CD4-positive, alpha-beta T cell (primary cell): ENCODE data around the gene LHFPL6. TPM values are rescaled to one million over a fixed set of nuclear protein-coding genes. Genes with fewer than 3 reads are reported as not detected.

ENCODE experiments used
- ATAC-seq: fragments of 200-7000 bp; cut with Tn5 transposase; one replicate; pipeline ENCODE4 v1.10.0; 2022; ENCODE audit warnings: mild to moderate bottlenecking; ENCODE audit not compliant: poor library complexity
- CTCF ChIA-PET: fragments of 350-600 bp; sonication (Branson Sonifier 250); formaldehyde crosslinking; loops from one replicate; lab custom pipeline; 2021; ENCODE audit warnings: antibody characterized with exemption, inconsistent platforms; lab: Charles Lee
- POLR2A ChIA-PET: fragments of 350-600 bp; sonication (Branson Sonifier 250); formaldehyde crosslinking; loops from one replicate; lab custom pipeline; 2021; ENCODE audit warnings: antibody characterized with exemption, inconsistent platforms; lab: Charles Lee
- DNase-seq, 14 experiments: peaks; one replicate each; pipeline ENCODE4 v3.0.0-alpha.2; 2013 to 2020; ENCODE audit warnings: mixed read lengths in 2 of 14
- H3K27ac ChIP-seq, 2 donors: one replicate each; pipeline versions ENCODE4 v1.5.1 to v1.7.0; 2013; ENCODE audit warnings: low read length in 2 of 2, low read depth in 1 of 2, mild to moderate bottlenecking in 1 of 2
- H3K27me3 ChIP-seq, 2 experiments: 1 replicate in 1 of 2; 2 replicates in 1 of 2; pipeline versions ENCODE4 v1.6.1 to v1.7.0; 2013; ENCODE audit warnings: low read length in 2 of 2, control low read depth in 1 of 2, mild to moderate bottlenecking in 1 of 2, moderate library complexity in 1 of 2; ENCODE audit not compliant: insufficient read depth in 2 of 2, control insufficient read depth in 1 of 2
- H3K36me3 ChIP-seq: one replicate; pipeline ENCODE4 v1.6.1; 2013; ENCODE audit warnings: low read length, control low read depth; ENCODE audit not compliant: insufficient read depth
- H3K4me1 ChIP-seq: one replicate; pipeline ENCODE4 v1.6.1; 2013; ENCODE audit warnings: low read length, control low read depth; ENCODE audit not compliant: insufficient read depth
- H3K4me3 ChIP-seq: one replicate; pipeline ENCODE4 v1.5.1; 2013; ENCODE audit warnings: mild to moderate bottlenecking, low read length, moderate library complexity
- H3K9me3 ChIP-seq, 2 experiments: 1 replicate in 1 of 2; 2 replicates in 1 of 2; pipeline versions ENCODE4 v1.6.1 to v1.7.0; 2013; ENCODE audit warnings: low read length in 2 of 2, mild to moderate bottlenecking in 2 of 2, control low read depth in 1 of 2, moderate library complexity in 1 of 2; ENCODE audit not compliant: control insufficient read depth in 1 of 2, insufficient read depth in 1 of 2
- H3K27ac Mint-ChIP-seq: one replicate; pipeline ENCODE4 v1.8.0; 2020; ENCODE audit warnings: mixed read lengths
- H3K27me3 Mint-ChIP-seq: one replicate; pipeline ENCODE4 v1.8.0; 2021; ENCODE audit warnings: mixed read lengths
- H3K36me3 Mint-ChIP-seq: one replicate; pipeline ENCODE4 v1.8.0; 2021; ENCODE audit warnings: low read depth, mixed read lengths
- H3K4me1 Mint-ChIP-seq: one replicate; pipeline ENCODE4 v1.8.0; 2021; ENCODE audit warnings: low read depth, mixed read lengths
- H3K4me3 Mint-ChIP-seq: one replicate; pipeline ENCODE4 v1.8.0; 2020; ENCODE audit warnings: mild to moderate bottlenecking, mixed read lengths
- H3K9me3 Mint-ChIP-seq: one replicate; pipeline ENCODE4 v1.8.0; 2020; ENCODE audit warnings: mixed read lengths
- CTCF ChIP-seq: fragments of 200-600 bp; IDR thresholded peaks from one replicate; pipeline ENCODE4 v1.8.0; 2022; ENCODE audit warnings: antibody characterized with exemption, mild to moderate bottlenecking
- intact Hi-C, 2 experiments: fragments of 100-400 bp; cut with DNase I in 1 of 2; cut with micrococcal nuclease in 1 of 2; formaldehyde crosslinking; loops; one replicate each; pipeline versions ENCODE4 v1.15.1 to v1.9.0; 2023 to 2025; cut with DNase I, micrococcal nuclease
- total RNA-seq, 174 experiments: library from RNA in 2 of 174; stranded (reverse) in 2 of 174; gene quantifications; one replicate each; pipeline ENCODE4 v1.2.3 and lab custom pipeline; 2021 to 2026

LHFPL6 gene
- total RNA-seq, 2 experiments from 2014 or later, result not detected

DNA sequence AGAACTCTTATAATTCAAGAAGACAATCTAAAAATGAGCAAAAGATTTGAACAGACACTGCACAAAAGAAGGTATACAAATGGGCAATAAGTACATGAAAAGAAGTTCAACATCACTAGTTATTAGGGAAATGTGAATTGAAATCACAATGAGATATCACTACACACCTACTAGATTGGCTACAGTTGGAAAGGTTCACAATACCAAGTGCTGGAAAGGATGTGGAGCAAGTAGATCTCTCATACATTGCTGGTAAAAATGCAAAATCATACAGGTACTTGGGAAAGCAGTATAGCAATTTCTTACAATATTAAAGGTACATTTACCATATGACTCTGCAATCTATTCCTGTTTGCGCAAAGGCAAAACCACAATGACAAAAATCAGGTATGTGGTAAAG, 145.7 kb downstream of the LHFPL6 start:
- ChIA-PET POLR2A (no interaction called here), CTCF (no interaction called here)
- peaks cover 0 to 5% of the 10 kb centered on the region in 2 experiments for H3K9me3 ChIP-seq
- peaks cover 25% of the 10 kb centered on the region for H3K27me3 Mint-ChIP-seq
- no peak overlapping the region for H3K27ac Mint-ChIP-seq
- no peaks in the 10 kb centered on the region for H3K9me3 Mint-ChIP-seq
- H3K4me3 ChIP-seq, result no peak overlapping the region
- no peaks in the 10 kb centered on the region for H3K36me3 Mint-ChIP-seq
- H3K27ac ChIP-seq, result no peak overlapping the region
- intact Hi-C loops, result no loop called here
- H3K36me3 ChIP-seq, result no peaks in the 10 kb centered on the region
- ATAC-seq, result no peak
- no peak overlapping the region for H3K4me3 Mint-ChIP-seq
- peaks cover 3 to 8% of the 10 kb centered on the region in 2 experiments for H3K27me3 ChIP-seq
- DNase-seq, result no peak
- H3K4me1 ChIP-seq, result no peaks in the 10 kb centered on the region
- no peak for TF ChIP-seq CTCF
- H3K4me1 Mint-ChIP-seq, result no peaks in the 10 kb centered on the region

DNA sequence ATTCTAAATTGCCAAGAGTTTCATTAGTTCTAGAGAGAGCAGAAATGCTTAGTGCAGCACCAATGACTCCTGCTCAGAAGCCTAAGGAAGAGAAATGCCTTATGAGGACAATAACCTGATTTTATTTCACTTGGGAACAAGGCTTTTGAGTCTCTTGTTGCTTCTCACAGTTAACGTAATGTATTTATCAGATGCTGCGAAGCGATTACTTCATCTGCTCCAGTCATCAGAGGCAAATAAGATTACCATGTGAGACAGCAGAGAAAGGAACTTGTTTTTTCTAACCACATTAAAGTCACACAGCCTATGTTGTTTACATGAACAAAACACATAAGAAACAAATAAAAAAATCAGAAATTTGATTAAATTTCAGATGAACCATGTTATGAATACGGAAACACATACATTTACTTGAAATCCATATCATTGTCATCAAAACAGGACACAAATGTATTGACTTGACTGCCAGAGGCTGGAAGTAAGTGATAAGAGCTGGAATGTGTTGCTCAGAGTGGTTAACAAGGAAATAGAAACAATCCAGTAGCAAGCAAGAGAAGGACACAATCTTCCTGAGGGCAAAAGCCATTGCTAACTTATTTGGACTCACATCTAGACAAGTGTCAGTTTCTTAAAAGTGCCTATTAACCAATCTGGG, 147.3 kb downstream of the LHFPL6 start:
- Histone ChIP-seq H3K9me3 (peaks cover 0 to 5% of the 10 kb centered on the region in 2 experiments), H3K4me1 (no peaks in the 10 kb centered on the region), H3K27me3 (peaks cover 3 to 8% of the 10 kb centered on the region in 2 experiments), H3K4me3 (no peak overlapping the region), H3K36me3 (no peaks in the 10 kb centered on the region), H3K27ac (no peak overlapping the region)
- DNase-seq, result no peak
- no peaks in the 10 kb centered on the region for H3K4me1 Mint-ChIP-seq
- peaks cover 25% of the 10 kb centered on the region for H3K27me3 Mint-ChIP-seq
- H3K27ac Mint-ChIP-seq, result no peak overlapping the region
- no peak for TF ChIP-seq CTCF
- H3K36me3 Mint-ChIP-seq, result no peaks in the 10 kb centered on the region
- no peak for ATAC-seq
- ChIA-PET CTCF (no interaction called here), POLR2A (no interaction called here)
- no peaks in the 10 kb centered on the region for H3K9me3 Mint-ChIP-seq
- intact Hi-C loops, result no loop called here
- H3K4me3 Mint-ChIP-seq, result no peak overlapping the region

DNA sequence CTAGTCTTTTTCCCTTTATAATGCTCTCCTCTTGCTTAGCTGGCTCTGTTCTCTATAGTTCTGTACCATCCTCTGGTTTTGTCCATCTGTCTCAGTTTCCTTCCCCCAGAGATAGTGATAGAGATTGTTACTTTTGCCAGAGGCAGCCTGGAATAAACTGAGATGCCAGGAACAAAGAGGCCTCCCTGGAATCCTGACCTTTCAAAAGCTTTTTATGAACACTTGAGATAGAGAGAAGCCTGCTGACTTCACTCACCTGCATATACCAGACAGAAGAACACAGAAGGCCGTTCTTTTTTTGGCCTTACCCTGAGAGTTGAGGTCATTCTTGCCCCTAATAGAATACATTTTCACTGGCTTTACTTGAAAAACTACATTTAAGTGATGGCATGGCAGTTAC, 150.2 kb downstream of the LHFPL6 start:
- Mint-ChIP-seq H3K27ac (no peak overlapping the region), H3K27me3 (peaks cover 33% of the 10 kb centered on the region), H3K4me1 (no peaks in the 10 kb centered on the region), H3K9me3 (no peaks in the 10 kb centered on the region), H3K4me3 (no peak overlapping the region), H3K36me3 (no peaks in the 10 kb centered on the region)
- peaks cover 3 to 8% of the 10 kb centered on the region in 2 experiments for H3K27me3 ChIP-seq
- H3K36me3 ChIP-seq, result no peaks in the 10 kb centered on the region
- H3K4me3 ChIP-seq, result no peak overlapping the region
- CTCF ChIA-PET, result no interaction called here
- POLR2A ChIA-PET, result no interaction called here
- ATAC-seq (no peak), DNase-seq (no peak)
- intact Hi-C loops, result no loop called here
- no peak overlapping the region for H3K27ac ChIP-seq
- H3K9me3 ChIP-seq, result peaks cover 0 to 5% of the 10 kb centered on the region in 2 experiments
- TF ChIP-seq CTCF, result no peak
- no peaks in the 10 kb centered on the region for H3K4me1 ChIP-seq
